NCI-H69 (cell line): ENCODE results near the gene BPIFA1.

Experiments
- DNase-seq: peaks from one replicate; lab custom pipeline; 2025; lab: John Stamatoyannopoulos, UW

Gene BPIFA1

DNA sequence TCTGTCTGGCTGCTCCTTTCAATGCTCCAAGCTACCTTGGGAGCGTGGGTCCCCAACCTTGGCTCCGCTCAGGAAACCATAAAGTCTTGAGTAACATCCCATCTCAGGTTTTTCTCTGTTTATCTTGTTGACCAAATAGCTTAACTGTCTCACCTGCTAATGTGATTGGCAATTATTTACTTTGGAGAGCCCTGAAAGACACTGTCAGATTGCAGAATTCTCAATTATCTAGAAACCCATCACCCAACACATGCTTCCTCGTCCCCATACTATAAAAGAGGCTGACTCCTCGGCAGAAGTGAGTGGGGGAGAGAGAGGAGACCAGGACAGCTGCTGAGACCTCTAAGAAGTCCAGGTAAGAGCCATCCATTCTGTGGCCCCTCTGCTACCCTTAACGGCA, at the start of gene BPIFA1:
TSS of gene BPIFA1 (plus strand) at position 301 of the 400 bp plus-strand sequence. CDS start 1,716 bp downstream, outside the sequence.
- DNase-seq, result no peak

DNA sequence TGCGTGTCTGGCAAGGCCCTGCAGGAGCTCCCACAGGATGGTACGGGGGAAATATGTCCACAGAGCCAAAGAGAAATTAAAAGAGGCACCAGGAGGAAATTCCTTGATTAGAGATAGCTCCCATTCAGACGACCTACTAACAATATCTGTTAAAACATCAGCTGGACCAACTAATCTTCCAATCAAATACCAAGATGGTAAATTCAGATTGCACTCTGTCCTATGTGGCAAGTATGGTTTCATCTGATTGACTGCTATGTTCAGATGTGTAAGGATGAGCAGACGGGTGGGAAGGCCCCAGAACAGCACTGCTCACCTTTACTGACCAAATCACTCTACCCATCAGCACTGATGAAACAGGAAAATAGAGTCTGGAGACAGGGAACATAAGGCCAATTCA, 48.3 kb upstream of the BPIFA1 start:
- no peak for DNase-seq

DNA sequence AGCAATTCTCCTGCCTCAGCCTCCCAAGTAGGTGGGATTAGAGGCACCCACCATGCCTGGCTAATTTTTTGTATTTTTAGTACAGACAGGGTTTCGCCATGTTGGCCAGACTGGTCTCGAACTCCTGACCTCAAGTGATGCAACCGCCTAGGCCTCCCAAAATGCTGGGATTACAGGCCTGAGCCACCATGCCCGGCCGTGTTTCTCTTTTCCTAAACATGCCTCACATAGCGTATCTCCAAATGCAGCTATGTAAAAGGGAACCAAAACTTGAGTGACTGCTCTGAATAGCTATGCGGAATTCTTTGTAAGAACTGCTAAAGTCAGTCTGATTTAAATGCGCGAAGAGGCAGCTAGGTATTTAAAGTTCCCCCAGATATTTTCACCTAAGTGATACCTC, 47.4 kb upstream of the BPIFA1 start:
- DNase-seq, result no peak

DNA sequence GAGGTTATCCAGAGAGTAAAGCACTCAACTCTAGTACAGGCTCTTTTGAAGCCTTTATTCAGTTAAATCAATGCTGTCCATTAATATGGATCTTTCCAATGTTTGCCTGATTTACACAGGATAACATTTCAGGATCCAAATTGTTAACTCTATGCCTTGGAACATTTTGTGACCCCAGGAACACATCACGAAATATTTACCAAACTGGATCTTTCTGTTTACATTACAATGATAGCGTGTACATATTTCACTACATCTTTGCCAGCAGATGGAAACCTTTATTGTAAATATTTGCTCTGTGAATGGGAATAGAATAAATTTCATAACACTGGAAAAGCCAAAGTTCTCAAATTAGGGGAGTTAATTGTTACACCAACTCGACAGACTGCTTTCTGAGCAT, 44.3 kb upstream of the BPIFA1 start:
- peak; percentile 55 for DNase-seq

DNA sequence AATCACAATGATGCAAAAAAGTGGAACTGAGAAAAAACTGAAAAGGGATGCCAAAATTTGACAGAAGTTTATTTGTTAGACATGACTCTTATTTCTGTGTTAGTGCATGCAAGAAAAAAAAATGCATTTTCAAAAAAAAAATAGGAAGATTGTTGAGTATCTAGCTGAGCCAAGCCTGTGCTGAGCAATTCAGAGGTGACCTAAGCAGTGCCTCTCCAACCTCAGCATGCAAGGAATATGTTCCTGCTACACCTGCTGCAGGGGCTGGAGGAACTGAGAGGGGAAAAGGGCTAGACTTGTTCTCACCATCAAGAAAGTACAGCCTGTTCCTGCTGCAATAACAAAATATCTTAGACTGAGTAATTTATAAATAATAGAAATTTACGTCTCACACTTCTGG, 43.8 kb upstream of the BPIFA1 start:
- DNase-seq, result no peak

DNA sequence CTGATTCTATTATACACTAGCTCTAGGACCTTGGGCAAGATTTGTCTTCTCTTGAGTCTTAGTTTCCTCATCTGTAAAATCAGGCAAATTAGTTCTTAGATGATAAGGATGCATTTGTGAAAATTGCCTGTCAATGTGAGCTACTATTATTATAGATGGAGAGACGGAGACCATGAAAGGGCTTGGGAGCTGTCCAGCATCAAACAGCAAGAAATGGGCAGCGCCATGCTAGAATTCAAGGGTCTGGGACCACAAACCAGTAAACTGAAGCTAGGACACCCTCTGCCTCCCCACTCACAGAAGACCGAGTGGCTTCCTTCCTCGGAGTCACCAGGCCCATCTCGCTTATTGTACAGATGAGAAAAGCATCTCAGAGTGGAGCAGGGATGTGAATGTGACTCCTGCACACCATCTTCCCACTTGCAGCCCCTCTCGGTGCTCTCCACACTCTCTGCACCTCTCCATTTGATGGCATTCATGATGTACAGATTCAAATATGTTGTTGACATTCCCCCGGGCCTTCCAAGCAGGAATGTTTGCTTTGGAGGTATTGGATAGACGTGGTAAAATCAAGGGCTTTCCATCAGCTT, 42.8 kb upstream of the BPIFA1 start:
- DNase-seq, result no peak

DNA sequence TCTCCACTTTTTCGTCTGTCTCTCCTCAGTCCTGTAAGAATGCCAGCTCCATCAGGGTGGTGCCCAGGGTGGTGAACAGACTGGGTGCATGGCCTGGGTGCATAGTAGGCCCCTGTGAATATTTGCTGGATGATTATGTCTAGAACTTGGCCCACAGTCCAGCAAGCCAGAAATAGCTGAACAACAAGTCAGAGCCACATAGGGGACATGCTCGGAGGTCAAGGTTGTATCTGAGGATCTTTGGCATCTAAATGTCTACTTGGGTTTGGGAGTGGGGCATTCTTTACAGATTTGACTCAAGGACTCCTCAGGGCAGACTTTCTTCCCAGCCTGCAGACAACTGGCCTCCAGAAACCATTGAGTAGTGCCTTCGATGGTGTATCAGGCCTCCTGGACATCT, 36.8 kb upstream of the BPIFA1 start:
- no peak for DNase-seq

DNA sequence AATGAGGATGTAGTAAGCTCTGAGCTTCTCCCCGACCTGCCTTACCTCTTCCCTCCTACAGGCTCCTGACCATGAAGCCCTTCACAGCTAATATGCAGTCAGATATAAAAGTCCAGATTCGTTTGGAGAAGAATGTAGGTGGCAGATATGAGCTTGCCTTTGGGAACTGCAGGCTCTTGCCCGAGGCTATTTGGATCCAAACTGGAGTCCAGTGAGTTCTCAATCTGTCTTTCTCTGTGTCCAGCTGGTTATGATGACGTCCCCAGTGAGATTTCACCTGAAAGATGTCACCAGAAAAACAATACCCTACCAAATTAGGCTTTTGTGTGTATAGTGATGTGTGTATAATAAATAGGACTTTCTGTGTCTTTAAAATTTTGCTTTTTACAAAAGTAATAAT, 33.3 kb upstream of the BPIFA1 start:
- DNase-seq, result peak; percentile 10

- DNase-seq, result no peak
These were observed 32.4 kb upstream of the BPIFA1 start for GRCh38 chr20:33203444-33203843.

DNA sequence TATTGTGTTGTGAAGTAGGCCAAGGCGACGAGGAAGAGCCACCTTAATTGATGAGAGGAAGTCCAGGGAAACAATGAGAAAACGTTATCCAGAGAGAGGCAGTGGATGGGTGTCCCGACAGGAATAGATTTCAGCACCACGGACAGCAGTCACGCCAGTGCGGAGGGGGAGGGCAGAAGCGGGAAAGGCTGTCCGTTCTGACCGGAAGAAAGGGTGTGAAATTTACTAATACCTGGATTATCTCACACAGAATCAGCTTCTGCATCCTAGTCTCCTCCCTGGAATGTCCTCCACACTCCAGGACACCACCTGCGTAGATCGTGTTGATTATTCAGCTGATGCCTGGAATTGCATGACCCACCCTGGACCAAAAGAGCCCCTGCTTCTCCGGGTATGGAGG, 26.0 kb upstream of the BPIFA1 start:
- no peak for DNase-seq

DNA sequence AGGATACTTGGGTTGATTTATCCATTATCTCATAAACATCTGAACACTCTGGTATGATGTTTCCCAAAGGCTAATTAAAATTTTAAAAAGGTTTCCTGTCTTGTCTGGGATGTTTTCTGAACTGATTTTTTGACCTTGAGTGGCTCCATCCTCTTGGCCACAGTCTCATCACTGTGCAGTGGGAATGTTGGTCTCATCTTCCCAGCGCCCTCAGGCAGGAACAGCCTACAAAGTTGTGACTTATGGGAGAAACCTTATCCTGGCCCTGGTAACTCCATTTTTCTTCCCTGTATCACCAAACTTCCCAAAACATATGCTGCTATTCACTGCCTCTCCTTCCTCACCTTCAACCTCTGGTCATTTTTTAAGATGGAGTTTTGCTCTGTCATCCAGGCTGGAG, 25.4 kb upstream of the BPIFA1 start:
- DNase-seq, result no peak

DNA sequence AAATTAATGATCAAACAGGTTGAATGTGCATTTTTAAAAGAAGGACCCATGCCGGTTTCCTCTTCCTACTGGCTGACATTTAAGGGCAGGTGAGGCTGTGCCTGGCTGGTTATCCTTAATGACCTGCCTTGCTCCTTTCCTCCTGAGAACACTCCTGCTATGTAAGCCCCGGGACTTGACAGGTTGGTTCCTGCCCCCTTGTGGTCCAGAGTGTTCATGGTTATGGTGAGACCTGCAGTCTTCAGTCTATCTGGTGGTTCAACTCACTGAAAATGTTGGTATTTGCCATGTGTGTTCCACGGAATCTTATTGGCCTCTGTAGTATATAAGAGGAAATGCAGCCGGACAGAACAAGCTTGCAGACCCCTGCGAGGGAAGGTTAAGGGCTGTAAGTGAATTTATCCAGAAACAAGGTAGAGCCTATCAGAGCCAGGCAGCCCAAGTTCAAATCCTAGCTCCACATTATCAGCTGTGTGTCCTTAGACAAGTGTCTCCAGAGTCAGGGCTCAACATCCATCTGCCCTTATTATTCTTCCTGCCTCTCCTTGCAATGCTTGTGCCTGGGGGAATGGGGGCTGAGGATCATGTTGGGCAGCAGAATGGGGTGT, 23.9 kb upstream of the BPIFA1 start:
- DNase-seq, result peak; percentile 81

DNA sequence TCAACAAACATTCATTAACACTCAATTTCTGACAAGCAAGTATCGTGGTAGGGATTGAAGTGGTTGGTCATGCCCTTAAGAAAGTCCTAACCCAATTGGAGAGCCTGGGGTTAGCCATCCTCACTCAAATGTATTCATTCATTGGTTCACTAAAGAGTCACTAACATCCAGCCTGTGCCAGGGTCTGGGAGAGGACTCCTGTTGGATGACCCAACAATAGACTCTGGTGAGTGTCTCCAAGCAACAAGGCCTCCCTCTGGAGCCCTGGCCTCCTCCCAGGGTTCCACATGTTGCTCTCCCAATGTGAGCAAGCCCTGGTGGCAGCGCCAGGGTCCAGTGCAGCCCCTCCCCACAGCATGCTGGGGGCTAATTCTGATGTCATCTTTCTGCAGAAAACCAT, 18.7 kb upstream of the BPIFA1 start, which contains the start of gene BPIFA3:
TSS of gene BPIFA3 (plus strand) at position 301 of the 400 bp plus-strand sequence. CDS start 185 bp downstream, outside the sequence.
- no peak for DNase-seq

- DNase-seq, result no peak
These were observed 11.4 kb upstream of the BPIFA1 start for GRCh38 chr20:33224399-33224798.

- DNase-seq, result no peak
These were observed 6.0 kb upstream of the BPIFA1 start for GRCh38 chr20:33229843-33230242.

DNA sequence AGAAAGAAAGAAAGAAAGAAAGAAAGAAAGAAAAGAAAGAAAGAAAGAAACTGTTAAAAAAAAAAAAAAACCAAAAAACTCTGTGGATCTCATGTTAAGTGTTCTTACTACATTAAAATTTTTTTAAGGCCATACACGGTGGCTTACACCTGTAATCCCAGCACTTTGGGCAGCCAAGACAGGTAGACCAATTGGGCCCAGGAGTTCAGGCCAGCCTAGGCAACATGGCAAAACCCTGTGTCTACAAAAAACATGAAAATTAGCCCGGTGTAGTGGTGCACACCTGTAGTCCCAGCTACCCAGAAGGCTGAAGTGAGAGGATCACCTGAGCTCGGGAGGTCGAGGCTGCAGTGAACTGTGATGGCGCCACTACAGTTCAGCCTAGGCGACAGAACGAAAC, 4.6 kb upstream of the BPIFA1 start:
- no peak for DNase-seq

DNA sequence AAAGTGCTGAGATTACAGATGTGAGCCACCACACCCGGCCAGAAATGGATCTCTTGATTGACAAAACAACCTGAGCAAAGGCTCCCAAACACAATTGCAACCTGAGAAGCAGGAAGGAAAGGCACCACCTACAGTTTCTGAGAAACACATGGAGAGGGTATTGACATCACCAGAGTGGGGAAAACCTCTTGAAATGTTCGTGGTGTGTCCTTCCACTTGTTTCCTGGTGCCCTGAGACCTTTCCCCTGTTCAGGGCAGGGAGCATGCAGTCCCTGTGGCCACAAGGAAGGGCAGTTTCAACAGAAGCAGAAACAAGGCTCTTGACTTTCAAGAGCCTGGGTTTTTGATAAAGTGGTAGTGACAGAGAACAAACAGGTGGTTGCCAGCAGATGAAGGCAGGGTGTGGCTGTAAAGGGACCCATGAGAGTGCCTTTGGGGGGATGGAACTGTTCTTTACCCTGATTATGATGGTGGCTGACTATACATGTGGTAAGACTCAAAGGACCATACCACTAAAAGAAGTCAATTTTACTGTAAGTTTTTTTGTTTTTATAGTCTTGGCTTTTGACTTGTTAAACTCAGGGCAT, 3.2 kb upstream of the BPIFA1 start:
- peak; percentile 8 for DNase-seq

DNA sequence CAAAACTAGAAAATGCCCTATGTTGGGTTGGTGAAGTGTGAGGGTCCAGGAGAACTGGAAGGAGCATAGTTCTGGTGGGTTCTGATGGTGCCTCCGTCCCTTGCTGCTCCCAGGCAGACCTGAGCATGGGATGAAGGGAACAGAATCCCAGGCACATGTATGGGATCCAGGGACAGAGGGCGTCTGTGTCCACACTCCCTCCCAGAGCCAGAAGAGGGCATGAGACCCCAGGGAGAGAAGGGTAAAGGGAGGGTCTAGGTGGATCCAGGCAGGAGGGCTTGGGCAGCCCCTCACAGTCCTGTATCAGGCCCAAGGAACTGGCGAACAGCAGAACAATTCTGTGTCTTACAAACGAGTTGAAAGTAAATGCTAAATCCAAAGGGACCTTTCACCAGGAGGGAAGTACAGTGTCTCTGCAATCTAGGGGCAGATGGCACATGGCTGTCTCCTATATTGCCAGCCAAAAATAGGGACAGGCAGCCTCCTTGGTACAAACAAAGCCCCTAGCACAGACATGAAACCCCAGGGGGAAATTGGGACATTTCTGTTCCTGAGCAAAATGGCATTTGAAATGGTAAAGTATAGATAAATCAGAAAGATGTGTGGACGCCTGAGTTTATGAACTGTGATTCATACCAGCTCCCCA, 2.5 kb upstream of the BPIFA1 start:
- DNase-seq, result peak; percentile 36

GRCh38 chr20:33234050-33234449, 1.7 kb upstream of the BPIFA1 start:
- no peak for DNase-seq

- DNase-seq, result no peak
These were observed 555 bp downstream of the BPIFA1 start for GRCh38 chr20:33236351-33236750.

- no peak for DNase-seq
These were observed 2.2 kb downstream of the BPIFA1 start for GRCh38 chr20:33237989-33238388.

DNA sequence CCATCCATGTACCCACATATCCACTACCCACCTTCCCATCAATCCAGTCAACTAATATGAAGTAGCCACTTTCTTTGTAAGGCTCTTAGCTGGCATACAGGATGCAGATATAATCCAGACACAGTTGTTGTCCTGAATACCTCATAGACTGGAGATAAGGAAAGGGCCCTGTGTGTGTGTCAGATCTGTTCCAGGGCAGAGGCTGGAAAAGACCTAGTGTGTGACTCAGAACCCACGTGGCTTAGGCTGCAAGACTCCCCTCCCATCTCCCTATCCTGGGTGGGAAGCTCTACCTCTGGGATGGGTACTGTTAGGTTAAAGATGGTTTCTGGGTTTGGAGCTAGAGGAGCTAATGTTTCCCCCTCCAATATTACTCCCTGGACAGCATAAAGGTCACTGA, 3.6 kb downstream of the BPIFA1 start:
- DNase-seq, result no peak
